Uterus (tissue), 4 donors: Measurements from ENCODE around the gene JTB. TPM values are rescaled to one million over a fixed set of nuclear protein-coding genes. Genes with fewer than 3 reads are reported as not detected.

Source experiments
- DNase-seq, 2 donors: peaks; one replicate each; pipeline ENCODE4 v3.0.0-alpha.2; 2019 to 2020
- H3K27ac ChIP-seq, 2 donors: fragments of 200-600 bp; sonication (generic); 1 replicate in 1 of 2; 2 replicates in 1 of 2; pipeline ENCODE4 v1.5.1; 2016 to 2018
- H3K27me3 ChIP-seq, 2 donors: fragments of 200-600 bp; sonication (generic); one replicate each; pipeline ENCODE4 v1.5.1; 2018 to 2019; ENCODE audit warnings: control low read depth in 1 of 2
- H3K36me3 ChIP-seq, 2 donors: fragments of 200-600 bp; sonication (generic); one replicate each; pipeline ENCODE4 v1.5.1; 2019; ENCODE audit warnings: control low read depth in 1 of 2
- H3K4me1 ChIP-seq, 2 donors: fragments of 200-600 bp; sonication (generic); one replicate each; pipeline ENCODE4 v1.5.1; 2018 to 2019; ENCODE audit warnings: control low read depth in 1 of 2
- H3K4me3 ChIP-seq, 2 donors: fragments of 200-600 bp; sonication (generic); 1 replicate in 1 of 2; 2 replicates in 1 of 2; pipeline ENCODE4 v1.5.1; 2018 to 2019; ENCODE audit warnings: mild to moderate bottlenecking in 1 of 2
- H3K9me3 ChIP-seq, 2 donors: fragments of 200-600 bp; sonication (generic); one replicate each; pipeline ENCODE4 v1.5.1; 2019; ENCODE audit warnings: control low read depth in 1 of 2
- CTCF ChIP-seq, 4 experiments: fragments of 200-600 bp in 2 of 4; fragments of 450-650 bp in 2 of 4; sonication (generic) in 2 of 4; IDR thresholded peaks; one replicate each; pipeline ENCODE4 v1.5.1; 2016 to 2019; ENCODE audit warnings: antibody characterized with exemption in 4 of 4, mild to moderate bottlenecking in 2 of 4, moderate library complexity in 1 of 4
- POLR2A ChIP-seq, 2 donors: fragments of 450-650 bp; IDR thresholded peaks; one replicate each; pipeline ENCODE4 v1.6.1; 2016; ENCODE audit warnings: antibody characterized with exemption in 2 of 2, mild to moderate bottlenecking in 1 of 2, moderate library complexity in 1 of 2
- intact Hi-C: fragments of 100-400 bp; cut with DNase I; formaldehyde crosslinking; loops from one replicate; pipeline ENCODE4 v1.15.1; 2023; ENCODE audit warnings: low total_unique reads
- total RNA-seq, 4 donors: library from RNA; depleted of rRNA in 3 of 4; stranded (reverse); fragments of >200 nt in 3 of 4; gene quantifications; one replicate each; pipeline versions ENCODE4 v1.1.0 to v1.2.4, GENCODE V29; 2014 to 2023
- donor health status: DM: yes; HTN: yes; CAD: no.

Gene JTB
- total RNA-seq, 4 donors from 2014 or later = 91.1 to 253 (median 175) TPM

- TF ChIP-seq POLR2A (IDR thresholded peaks at IDR 0.05) (no peak), CTCF (IDR thresholded peaks at IDR 0.05) (no peak)
- Histone ChIP-seq H3K9me3 (no peaks in the 10 kb centered on the region), H3K4me1 (peaks cover 6 to 10% of the 10 kb centered on the region in 2 donors), H3K36me3 (no peaks in the 10 kb centered on the region), H3K27me3 (no peaks in the 10 kb centered on the region), H3K4me3 (no peak overlapping the region), H3K27ac (no peak overlapping the region)
- intact Hi-C loops = no loop called here
- no peak for DNase-seq
Measured at GRCh38 chr1:153942766-153943549, 34.5 kb downstream of the JTB start.

- Histone ChIP-seq H3K4me1 (peaks cover 6 to 10% of the 10 kb centered on the region in 2 donors), H3K4me3 (no peak overlapping the region), H3K9me3 (no peaks in the 10 kb centered on the region), H3K27ac (no peak overlapping the region), H3K36me3 (no peaks in the 10 kb centered on the region), H3K27me3 (no peaks in the 10 kb centered on the region)
- no peak for DNase-seq
- intact Hi-C loops = no loop called here
- TF ChIP-seq CTCF (IDR thresholded peaks at IDR 0.05) = no peak
- TF ChIP-seq POLR2A (IDR thresholded peaks at IDR 0.05) = no peak
Measured at GRCh38 chr1:153941826-153942725, 35.4 kb downstream of the JTB start.

DNA sequence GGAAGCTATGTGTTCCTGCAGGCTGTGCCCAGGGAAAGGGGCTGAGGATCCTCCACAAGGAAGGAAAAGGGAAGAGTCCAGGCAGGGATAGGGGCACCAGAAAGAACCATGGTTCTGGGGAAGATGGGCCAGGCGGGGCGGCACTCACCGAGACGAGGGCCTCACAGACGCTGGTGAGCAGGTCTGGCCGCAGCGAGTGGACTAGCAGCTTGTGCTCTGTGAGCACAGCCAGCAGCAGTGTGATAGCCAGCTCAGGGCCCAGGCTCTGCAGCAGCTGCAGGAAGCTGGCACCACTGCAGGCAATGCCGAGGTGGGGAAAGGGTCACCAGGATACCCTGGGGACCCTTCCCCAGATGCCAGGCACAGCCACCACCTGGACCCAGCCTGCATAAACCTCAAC is 36.7 kb downstream of the JTB start:
- Histone ChIP-seq H3K27me3 (no peaks in the 10 kb centered on the region), H3K36me3 (no peaks in the 10 kb centered on the region), H3K4me1 (peaks cover 6 to 10% of the 10 kb centered on the region in 2 donors), H3K27ac (no peak overlapping the region), H3K4me3 (no peak overlapping the region), H3K9me3 (no peaks in the 10 kb centered on the region)
- TF ChIP-seq CTCF (IDR thresholded peaks at IDR 0.05) = no peak
- TF ChIP-seq POLR2A (IDR thresholded peaks at IDR 0.05) = no peak
- intact Hi-C loops = no loop called here
- no peak for DNase-seq

- TF ChIP-seq CTCF (IDR thresholded peaks at IDR 0.05) = no peak
- TF ChIP-seq POLR2A (IDR thresholded peaks at IDR 0.05) = no peak
- Histone ChIP-seq H3K36me3 (no peaks in the 10 kb centered on the region), H3K27ac (no peak overlapping the region), H3K4me3 (no peak overlapping the region), H3K4me1 (peaks cover 0 to 1% of the 10 kb centered on the region in 2 donors), H3K27me3 (no peaks in the 10 kb centered on the region), H3K9me3 (no peaks in the 10 kb centered on the region)
- intact Hi-C loops = no loop called here
- DNase-seq = no peak
Measured at GRCh38 chr1:153939476-153939875, 38.0 kb downstream of the JTB start.

DNA sequence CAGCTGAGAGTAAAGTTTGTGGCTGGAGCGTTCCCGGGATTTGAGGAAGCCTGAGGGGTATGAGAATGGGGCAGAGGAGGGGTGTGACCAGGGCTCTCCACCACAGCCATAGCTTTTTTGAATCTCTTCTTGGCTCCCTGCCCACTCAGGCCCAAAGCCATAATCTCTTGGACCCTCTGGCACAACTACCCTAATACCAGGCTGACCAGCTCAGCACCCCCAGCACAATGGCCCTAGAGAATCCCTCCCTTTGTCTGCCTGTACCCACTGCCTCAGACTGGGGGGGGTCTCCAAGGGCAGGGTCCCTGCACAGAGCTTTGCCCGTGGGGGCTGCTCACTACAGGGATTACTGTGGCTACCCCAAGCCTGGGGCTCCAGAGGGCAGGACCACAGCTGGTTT is 38.5 kb downstream of the JTB start:
- H3K9me3 ChIP-seq = no peaks in the 10 kb centered on the region
- no peaks in the 10 kb centered on the region for H3K27me3 ChIP-seq
- H3K27ac ChIP-seq = no peak overlapping the region
- no peak overlapping the region for H3K4me3 ChIP-seq
- TF ChIP-seq CTCF (IDR thresholded peaks at IDR 0.05) = no peak
- no peak for TF ChIP-seq POLR2A (IDR thresholded peaks at IDR 0.05)
- no peaks in the 10 kb centered on the region for H3K36me3 ChIP-seq
- intact Hi-C loops = no loop called here
- DNase-seq = no peak
- no peaks in the 10 kb centered on the region for H3K4me1 ChIP-seq
